ENCODE data around the gene RITA1. TPM values are rescaled to one million over a fixed set of nuclear protein-coding genes. Genes with fewer than 3 reads are reported as not detected.
A peak's percentile ranks its signal among the peaks of the same experiment; 100 is the strongest.

Gene RITA1
- total and polyA plus RNA-seq, 2 experiments from 2014 or later: 20.0 to 40.4 TPM

DNA sequence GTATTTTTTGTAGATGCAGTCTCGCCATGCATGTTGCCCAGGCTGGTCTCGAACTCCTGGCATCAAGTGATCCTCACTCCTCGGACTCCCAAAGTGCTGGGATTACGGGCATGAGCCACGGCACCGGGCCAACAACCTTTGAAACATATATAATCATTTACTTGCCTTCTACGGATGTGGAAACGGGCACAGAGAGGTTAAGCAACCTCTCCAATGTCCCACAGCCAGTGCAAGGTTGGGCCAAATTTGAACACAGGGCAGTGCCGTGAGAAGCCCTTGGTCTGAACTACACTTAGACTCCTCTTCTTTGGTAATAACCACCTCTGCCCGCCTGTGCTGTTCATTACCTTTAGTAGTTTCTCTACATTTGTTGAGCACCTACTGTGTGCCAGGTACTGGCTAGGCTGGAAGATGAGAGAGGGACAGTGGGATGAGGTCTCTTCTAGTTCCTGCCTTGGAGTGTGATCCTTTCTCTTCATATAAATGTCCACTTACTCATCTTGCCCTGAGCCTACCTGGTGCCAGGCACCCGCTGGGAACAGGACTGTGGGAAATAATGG, 2.4 kb upstream of the RITA1 start:
- Histone ChIP-seq H3K4me1 (ENCODE audit: insufficient read depth) (peaks cover 4% of the 10 kb centered on the region; the same call in 1 of the 2 replicates), H2AFZ (no peak overlapping the region), H3K27ac (ENCODE audit: low read depth) (no peak overlapping the region), H3K9me2 (ENCODE audit: insufficient read depth) (no peaks in the 10 kb centered on the region), H3F3A (replicated peaks; ENCODE audit: low read depth) (peaks cover 3% of the 10 kb centered on the region; the same call in 1 of the 2 replicates), H3K27me3 (ENCODE audit: insufficient read depth) (no peaks in the 10 kb centered on the region), H3K4me3 (no peak overlapping the region), H3K4me2 (no peak overlapping the region), H4K20me1 (replicated peaks; ENCODE audit: insufficient read depth) (peaks cover 31% of the 10 kb centered on the region), H3K79me2 (replicated peaks; ENCODE audit: insufficient read depth) (peaks cover 50% of the 10 kb centered on the region), H3K36me3 (ENCODE audit: insufficient read depth) (0 out of 2 replicates have a peak, but pooled peaks cover 3% of the 10 kb centered on the region)
- Mint-ChIP-seq H3K27ac (no peak overlapping the region), H3K9me3 (no peaks in the 10 kb centered on the region), H3K4me1 (peaks cover 12% of the 10 kb centered on the region), H3K4me3 (peak overlapping the region; percentile 95; the same call in 1 of the 3 replicates), H3K36me3 (ENCODE audit: low read depth) (peaks cover 51% of the 10 kb centered on the region), H3K27me3 (ENCODE audit: insufficient read depth, low read depth, poor library complexity) (peaks cover 6% of the 10 kb centered on the region)
- no peak for ATAC-seq
- TF ChIP-seq JUNB (IDR thresholded peaks at IDR 0.05; ENCODE audit: unreplicated experiment) (no peak), EZH2phosphoT487 (IDR thresholded peaks at IDR 0.05; ENCODE audit: unreplicated experiment) (no peak), NANOG (IDR thresholded peaks at IDR 0.05; ENCODE audit: borderline replicate concordance) (no peak), ZNF114 (CRISPR knock-in tag; IDR thresholded peaks at IDR 0.05) (no peak), POLR2AphosphoS5 (IDR thresholded peaks at IDR 0.05; ENCODE audit: low read depth) (no peak), ZNF331 (CRISPR knock-in tag; IDR thresholded peaks at IDR 0.05; ENCODE audit: low read depth) (no peak), EZH2 (IDR thresholded peaks at IDR 0.05; ENCODE audit: low read depth, unreplicated experiment) (no peak), CREB1 (CRISPR knock-in tag; IDR thresholded peaks at IDR 0.05; ENCODE audit: low read depth) (no peak), STAT1 (IDR thresholded peaks at IDR 0.05; ENCODE audit: unreplicated experiment) (no peak)
- TF ChIP-seq, protein P1, sequence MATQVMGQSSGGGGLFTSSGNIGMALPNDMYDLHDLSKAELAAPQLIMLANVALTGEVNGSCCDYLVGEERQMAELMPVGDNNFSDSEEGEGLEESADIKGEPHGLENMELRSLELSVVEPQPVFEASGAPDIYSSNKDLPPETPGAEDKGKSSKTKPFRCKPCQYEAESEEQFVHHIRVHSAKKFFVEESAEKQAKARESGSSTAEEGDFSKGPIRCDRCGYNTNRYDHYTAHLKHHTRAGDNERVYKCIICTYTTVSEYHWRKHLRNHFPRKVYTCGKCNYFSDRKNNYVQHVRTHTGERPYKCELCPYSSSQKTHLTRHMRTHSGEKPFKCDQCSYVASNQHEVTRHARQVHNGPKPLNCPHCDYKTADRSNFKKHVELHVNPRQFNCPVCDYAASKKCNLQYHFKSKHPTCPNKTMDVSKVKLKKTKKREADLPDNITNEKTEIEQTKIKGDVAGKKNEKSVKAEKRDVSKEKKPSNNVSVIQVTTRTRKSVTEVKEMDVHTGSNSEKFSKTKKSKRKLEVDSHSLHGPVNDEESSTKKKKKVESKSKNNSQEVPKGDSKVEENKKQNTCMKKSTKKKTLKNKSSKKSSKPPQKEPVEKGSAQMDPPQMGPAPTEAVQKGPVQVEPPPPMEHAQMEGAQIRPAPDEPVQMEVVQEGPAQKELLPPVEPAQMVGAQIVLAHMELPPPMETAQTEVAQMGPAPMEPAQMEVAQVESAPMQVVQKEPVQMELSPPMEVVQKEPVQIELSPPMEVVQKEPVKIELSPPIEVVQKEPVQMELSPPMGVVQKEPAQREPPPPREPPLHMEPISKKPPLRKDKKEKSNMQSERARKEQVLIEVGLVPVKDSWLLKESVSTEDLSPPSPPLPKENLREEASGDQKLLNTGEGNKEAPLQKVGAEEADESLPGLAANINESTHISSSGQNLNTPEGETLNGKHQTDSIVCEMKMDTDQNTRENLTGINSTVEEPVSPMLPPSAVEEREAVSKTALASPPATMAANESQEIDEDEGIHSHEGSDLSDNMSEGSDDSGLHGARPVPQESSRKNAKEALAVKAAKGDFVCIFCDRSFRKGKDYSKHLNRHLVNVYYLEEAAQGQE (IDR thresholded peaks at IDR 0.05; ENCODE audit: unreplicated experiment): no peak
- TF ChIP-seq, protein P2, sequence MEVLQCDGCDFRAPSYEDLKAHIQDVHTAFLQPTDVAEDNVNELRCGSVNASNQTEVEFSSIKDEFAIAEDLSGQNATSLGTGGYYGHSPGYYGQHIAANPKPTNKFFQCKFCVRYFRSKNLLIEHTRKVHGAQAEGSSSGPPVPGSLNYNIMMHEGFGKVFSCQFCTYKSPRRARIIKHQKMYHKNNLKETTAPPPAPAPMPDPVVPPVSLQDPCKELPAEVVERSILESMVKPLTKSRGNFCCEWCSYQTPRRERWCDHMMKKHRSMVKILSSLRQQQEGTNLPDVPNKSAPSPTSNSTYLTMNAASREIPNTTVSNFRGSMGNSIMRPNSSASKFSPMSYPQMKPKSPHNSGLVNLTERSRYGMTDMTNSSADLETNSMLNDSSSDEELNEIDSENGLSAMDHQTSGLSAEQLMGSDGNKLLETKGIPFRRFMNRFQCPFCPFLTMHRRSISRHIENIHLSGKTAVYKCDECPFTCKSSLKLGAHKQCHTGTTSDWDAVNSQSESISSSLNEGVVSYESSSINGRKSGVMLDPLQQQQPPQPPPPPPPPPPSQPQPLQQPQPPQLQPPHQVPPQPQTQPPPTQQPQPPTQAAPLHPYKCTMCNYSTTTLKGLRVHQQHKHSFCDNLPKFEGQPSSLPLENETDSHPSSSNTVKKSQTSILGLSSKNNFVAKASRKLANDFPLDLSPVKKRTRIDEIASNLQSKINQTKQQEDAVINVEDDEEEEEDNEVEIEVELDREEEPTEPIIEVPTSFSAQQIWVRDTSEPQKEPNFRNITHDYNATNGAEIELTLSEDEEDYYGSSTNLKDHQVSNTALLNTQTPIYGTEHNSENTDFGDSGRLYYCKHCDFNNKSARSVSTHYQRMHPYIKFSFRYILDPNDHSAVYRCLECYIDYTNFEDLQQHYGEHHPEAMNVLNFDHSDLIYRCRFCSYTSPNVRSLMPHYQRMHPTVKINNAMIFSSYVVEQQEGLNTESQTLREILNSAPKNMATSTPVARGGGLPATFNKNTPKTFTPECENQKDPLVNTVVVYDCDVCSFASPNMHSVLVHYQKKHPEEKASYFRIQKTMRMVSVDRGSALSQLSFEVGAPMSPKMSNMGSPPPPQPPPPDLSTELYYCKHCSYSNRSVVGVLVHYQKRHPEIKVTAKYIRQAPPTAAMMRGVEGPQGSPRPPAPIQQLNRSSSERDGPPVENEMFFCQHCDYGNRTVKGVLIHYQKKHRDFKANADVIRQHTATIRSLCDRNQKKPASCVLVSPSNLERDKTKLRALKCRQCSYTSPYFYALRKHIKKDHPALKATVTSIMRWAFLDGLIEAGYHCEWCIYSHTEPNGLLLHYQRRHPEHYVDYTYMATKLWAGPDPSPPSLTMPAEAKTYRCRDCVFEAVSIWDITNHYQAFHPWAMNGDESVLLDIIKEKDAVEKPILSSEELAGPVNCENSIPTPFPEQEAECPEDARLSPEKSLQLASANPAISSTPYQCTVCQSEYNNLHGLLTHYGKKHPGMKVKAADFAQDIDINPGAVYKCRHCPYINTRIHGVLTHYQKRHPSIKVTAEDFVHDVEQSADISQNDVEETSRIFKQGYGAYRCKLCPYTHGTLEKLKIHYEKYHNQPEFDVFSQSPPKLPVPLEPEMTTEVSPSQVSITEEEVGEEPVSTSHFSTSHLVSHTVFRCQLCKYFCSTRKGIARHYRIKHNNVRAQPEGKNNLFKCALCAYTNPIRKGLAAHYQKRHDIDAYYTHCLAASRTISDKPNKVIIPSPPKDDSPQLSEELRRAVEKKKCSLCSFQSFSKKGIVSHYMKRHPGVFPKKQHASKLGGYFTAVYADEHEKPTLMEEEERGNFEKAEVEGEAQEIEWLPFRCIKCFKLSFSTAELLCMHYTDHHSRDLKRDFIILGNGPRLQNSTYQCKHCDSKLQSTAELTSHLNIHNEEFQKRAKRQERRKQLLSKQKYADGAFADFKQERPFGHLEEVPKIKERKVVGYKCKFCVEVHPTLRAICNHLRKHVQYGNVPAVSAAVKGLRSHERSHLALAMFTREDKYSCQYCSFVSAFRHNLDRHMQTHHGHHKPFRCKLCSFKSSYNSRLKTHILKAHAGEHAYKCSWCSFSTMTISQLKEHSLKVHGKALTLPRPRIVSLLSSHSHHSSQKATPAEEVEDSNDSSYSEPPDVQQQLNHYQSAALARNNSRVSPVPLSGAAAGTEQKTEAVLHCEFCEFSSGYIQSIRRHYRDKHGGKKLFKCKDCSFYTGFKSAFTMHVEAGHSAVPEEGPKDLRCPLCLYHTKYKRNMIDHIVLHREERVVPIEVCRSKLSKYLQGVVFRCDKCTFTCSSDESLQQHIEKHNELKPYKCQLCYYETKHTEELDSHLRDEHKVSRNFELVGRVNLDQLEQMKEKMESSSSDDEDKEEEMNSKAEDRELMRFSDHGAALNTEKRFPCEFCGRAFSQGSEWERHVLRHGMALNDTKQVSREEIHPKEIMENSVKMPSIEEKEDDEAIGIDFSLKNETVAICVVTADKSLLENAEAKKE (CRISPR knock-in tag; IDR thresholded peaks at IDR 0.05): no peak
- TF ChIP-seq, protein P3, sequence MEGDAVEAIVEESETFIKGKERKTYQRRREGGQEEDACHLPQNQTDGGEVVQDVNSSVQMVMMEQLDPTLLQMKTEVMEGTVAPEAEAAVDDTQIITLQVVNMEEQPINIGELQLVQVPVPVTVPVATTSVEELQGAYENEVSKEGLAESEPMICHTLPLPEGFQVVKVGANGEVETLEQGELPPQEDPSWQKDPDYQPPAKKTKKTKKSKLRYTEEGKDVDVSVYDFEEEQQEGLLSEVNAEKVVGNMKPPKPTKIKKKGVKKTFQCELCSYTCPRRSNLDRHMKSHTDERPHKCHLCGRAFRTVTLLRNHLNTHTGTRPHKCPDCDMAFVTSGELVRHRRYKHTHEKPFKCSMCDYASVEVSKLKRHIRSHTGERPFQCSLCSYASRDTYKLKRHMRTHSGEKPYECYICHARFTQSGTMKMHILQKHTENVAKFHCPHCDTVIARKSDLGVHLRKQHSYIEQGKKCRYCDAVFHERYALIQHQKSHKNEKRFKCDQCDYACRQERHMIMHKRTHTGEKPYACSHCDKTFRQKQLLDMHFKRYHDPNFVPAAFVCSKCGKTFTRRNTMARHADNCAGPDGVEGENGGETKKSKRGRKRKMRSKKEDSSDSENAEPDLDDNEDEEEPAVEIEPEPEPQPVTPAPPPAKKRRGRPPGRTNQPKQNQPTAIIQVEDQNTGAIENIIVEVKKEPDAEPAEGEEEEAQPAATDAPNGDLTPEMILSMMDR (conservative IDR thresholded peaks at IDR 0.05; ENCODE audit: low read depth in 2 of 2): no peak
- TF ChIP-seq, protein P4, sequence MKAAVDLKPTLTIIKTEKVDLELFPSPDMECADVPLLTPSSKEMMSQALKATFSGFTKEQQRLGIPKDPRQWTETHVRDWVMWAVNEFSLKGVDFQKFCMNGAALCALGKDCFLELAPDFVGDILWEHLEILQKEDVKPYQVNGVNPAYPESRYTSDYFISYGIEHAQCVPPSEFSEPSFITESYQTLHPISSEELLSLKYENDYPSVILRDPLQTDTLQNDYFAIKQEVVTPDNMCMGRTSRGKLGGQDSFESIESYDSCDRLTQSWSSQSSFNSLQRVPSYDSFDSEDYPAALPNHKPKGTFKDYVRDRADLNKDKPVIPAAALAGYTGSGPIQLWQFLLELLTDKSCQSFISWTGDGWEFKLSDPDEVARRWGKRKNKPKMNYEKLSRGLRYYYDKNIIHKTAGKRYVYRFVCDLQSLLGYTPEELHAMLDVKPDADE (IDR thresholded peaks at IDR 0.05): no peak
- DNase-seq (ENCODE audit: low spot score): no peak
